ENCODE data around the gene NPBWR2.

DNA sequence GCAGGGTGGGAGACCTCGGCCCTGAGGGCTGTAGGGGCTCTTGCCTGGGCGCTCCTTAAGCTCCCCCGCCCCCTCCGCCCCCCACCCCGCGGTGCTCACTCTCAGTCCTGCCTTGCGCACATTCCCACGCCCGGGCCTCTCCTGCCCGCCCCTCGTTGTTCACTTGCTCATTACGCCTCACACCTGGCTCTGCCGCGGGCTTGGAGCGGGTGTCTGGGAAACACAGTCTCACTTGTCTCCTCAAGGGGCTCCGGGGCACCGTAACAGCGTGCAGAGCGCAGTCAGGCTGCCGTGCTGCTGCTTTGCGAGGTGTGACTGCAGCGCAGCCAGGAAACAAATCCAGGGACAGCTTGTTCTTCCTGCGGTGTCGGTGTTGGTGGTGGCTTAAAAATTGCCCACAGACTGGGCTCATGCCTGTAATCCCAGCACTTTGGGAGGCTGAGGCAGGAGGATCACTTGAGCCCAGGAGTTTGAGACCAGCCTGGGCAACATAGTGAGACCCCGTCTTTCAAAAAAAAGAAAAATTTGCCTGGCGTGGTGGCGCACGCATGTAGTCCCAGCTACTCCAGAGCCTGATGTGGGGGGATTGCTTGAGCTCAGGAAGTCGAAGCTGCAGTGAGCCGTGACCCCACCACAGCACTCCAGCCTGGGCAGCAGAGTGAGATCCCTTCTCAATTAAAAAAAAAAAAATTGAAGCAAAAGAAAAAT lies 4.6 kb downstream of the NPBWR2 start:
- no peak for TF ChIP-seq POLR2A (IDR thresholded peaks at IDR 0.05)
- TF ChIP-seq, protein P1, sequence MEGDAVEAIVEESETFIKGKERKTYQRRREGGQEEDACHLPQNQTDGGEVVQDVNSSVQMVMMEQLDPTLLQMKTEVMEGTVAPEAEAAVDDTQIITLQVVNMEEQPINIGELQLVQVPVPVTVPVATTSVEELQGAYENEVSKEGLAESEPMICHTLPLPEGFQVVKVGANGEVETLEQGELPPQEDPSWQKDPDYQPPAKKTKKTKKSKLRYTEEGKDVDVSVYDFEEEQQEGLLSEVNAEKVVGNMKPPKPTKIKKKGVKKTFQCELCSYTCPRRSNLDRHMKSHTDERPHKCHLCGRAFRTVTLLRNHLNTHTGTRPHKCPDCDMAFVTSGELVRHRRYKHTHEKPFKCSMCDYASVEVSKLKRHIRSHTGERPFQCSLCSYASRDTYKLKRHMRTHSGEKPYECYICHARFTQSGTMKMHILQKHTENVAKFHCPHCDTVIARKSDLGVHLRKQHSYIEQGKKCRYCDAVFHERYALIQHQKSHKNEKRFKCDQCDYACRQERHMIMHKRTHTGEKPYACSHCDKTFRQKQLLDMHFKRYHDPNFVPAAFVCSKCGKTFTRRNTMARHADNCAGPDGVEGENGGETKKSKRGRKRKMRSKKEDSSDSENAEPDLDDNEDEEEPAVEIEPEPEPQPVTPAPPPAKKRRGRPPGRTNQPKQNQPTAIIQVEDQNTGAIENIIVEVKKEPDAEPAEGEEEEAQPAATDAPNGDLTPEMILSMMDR (IDR thresholded peaks at IDR 0.05), result no peak

All from lower leg skin (tissue), 3 donors.